ENCODE measurements around the gene MEGF10. TPM values are rescaled to one million over a fixed set of nuclear protein-coding genes. Genes with fewer than 3 reads are reported as not detected.

MEGF10 gene
- polyA plus RNA-seq, 3 donors: not detected

DNA sequence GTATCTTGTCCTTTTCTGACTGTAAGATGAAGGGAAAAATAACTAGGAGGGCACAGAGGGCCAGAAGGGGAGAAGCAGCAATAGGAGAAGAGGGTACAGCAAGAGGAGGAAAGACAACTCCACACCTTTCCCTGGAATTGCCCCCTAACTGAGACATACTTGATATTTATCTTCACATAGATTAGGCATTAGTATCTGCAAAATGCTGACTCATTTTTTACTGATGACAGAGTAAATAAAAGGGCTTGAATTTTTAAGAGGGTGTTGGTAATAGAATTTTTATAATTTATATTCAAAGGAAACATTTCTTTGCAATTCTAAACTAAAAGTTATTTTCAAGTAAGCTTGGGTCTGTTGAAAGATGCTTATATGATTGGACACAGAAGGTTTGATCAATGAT is 140.0 kb downstream of the MEGF10 start:
- intact Hi-C loops (cut with micrococcal nuclease): no loop called here
- no peaks in the 10 kb centered on the region for H3K27me3 Mint-ChIP-seq (ENCODE audit: low read depth in 3 of 3)
- Histone ChIP-seq H2AFZ (ENCODE audit: insufficient read depth, low read depth, low read length, poor library complexity, severe bottlenecking) (no peak overlapping the region), H3K4me2 (replicated peaks; ENCODE audit: extremely low read depth, low read length, poor library complexity, severe bottlenecking) (no peak overlapping the region), H3K9me3 (replicated peaks in 1 of 2; ENCODE audit: control insufficient read depth in 1 of 2, insufficient read depth in 1 of 2, low read length in 2 of 2) (no peaks in the 10 kb centered on the region), H3K79me2 (ENCODE audit: insufficient read depth, low read length) (no peaks in the 10 kb centered on the region), H3K27ac (ENCODE audit: low read depth in 1 of 2, low read length in 2 of 2) (no peak overlapping the region), H3K9ac (ENCODE audit: insufficient read depth, low read length, poor library complexity, severe bottlenecking) (no peak overlapping the region), H3K4me3 (replicated peaks in 1 of 3; ENCODE audit: low read depth in 2 of 3, low read length in 3 of 3) (no peak overlapping the region), H4K20me1 (ENCODE audit: insufficient read depth, low read length) (no peaks in the 10 kb centered on the region), H3K36me3 (replicated peaks in 1 of 2; ENCODE audit: control insufficient read depth in 1 of 2, insufficient read depth in 2 of 2, low read length in 2 of 2) (no peaks in the 10 kb centered on the region), H3K4me1 (ENCODE audit: control insufficient read depth in 1 of 2, insufficient read depth in 2 of 2, low read length in 2 of 2) (no peaks in the 10 kb centered on the region), H3K27me3 (ENCODE audit: control insufficient read depth in 2 of 2, insufficient read depth in 2 of 2, low read length in 2 of 2) (no peaks in the 10 kb centered on the region)
- no peak overlapping the region for H3K27ac Mint-ChIP-seq
- H3K4me1 Mint-ChIP-seq: peaks cover 2% of the 10 kb centered on the region
- TF ChIP-seq, protein P1, sequence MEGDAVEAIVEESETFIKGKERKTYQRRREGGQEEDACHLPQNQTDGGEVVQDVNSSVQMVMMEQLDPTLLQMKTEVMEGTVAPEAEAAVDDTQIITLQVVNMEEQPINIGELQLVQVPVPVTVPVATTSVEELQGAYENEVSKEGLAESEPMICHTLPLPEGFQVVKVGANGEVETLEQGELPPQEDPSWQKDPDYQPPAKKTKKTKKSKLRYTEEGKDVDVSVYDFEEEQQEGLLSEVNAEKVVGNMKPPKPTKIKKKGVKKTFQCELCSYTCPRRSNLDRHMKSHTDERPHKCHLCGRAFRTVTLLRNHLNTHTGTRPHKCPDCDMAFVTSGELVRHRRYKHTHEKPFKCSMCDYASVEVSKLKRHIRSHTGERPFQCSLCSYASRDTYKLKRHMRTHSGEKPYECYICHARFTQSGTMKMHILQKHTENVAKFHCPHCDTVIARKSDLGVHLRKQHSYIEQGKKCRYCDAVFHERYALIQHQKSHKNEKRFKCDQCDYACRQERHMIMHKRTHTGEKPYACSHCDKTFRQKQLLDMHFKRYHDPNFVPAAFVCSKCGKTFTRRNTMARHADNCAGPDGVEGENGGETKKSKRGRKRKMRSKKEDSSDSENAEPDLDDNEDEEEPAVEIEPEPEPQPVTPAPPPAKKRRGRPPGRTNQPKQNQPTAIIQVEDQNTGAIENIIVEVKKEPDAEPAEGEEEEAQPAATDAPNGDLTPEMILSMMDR (IDR thresholded peaks at IDR 0.05): no peak
- H3K4me3 Mint-ChIP-seq: no peak overlapping the region
- H3K36me3 Mint-ChIP-seq: no peaks in the 10 kb centered on the region
- H3K9me3 Mint-ChIP-seq: no peaks in the 10 kb centered on the region
- DNase-seq: no peak

DNA sequence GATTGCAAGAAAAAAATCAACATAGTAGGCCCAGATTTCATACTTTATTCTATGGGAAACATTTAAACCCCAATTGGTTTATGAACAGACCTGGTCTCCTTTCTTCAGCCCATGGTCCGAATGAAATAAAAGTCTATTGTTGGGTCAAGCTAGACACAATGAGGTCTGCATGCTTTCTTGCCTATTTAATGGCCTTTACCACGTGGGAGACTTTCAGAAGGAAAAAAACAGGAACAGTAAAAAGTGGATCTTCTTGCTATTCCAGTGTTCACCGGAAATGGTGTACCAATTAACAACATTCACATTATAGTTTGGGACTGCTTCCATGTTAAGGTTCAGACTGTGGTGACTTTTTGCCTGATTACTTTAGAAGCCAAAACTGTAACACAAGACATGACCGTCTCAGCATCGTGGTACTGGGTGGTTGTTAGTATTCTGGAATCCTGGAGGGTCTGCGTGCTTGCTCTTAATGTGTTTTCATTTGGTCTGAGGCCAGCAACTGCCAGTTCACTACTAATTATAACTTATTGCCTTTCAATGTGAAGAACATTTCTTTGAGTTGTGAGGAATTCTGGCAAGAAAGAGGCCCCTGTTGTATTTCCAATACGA is 141.5 kb downstream of the MEGF10 start:
- Histone ChIP-seq H3K27ac (ENCODE audit: low read depth in 1 of 2, low read length in 2 of 2) (no peak overlapping the region), H2AFZ (ENCODE audit: insufficient read depth, low read depth, low read length, poor library complexity, severe bottlenecking) (no peak overlapping the region), H3K79me2 (ENCODE audit: insufficient read depth, low read length) (no peaks in the 10 kb centered on the region), H3K4me2 (replicated peaks; ENCODE audit: extremely low read depth, low read length, poor library complexity, severe bottlenecking) (no peak overlapping the region), H4K20me1 (ENCODE audit: insufficient read depth, low read length) (no peaks in the 10 kb centered on the region), H3K9me3 (replicated peaks in 1 of 2; ENCODE audit: control insufficient read depth in 1 of 2, insufficient read depth in 1 of 2, low read length in 2 of 2) (no peaks in the 10 kb centered on the region), H3K9ac (ENCODE audit: insufficient read depth, low read length, poor library complexity, severe bottlenecking) (no peak overlapping the region), H3K36me3 (replicated peaks in 1 of 2; ENCODE audit: control insufficient read depth in 1 of 2, insufficient read depth in 2 of 2, low read length in 2 of 2) (no peaks in the 10 kb centered on the region), H3K4me1 (ENCODE audit: control insufficient read depth in 1 of 2, insufficient read depth in 2 of 2, low read length in 2 of 2) (no peaks in the 10 kb centered on the region), H3K4me3 (replicated peaks in 1 of 3; ENCODE audit: low read depth in 2 of 3, low read length in 3 of 3) (no peak overlapping the region), H3K27me3 (ENCODE audit: control insufficient read depth in 2 of 2, insufficient read depth in 2 of 2, low read length in 2 of 2) (no peaks in the 10 kb centered on the region)
- no peak overlapping the region for H3K27ac Mint-ChIP-seq
- no peak for DNase-seq
- H3K4me1 Mint-ChIP-seq: peaks cover 2% of the 10 kb centered on the region
- WGBS (ENCODE audit: insufficient coverage): no CpG with 5 or more reads among the region's 7 CpGs
- no peaks in the 10 kb centered on the region for H3K9me3 Mint-ChIP-seq
- intact Hi-C loops (cut with micrococcal nuclease): no loop called here
- peaks cover 0 to 1% (median 0%) of the 10 kb centered on the region in 3 donors for H3K27me3 Mint-ChIP-seq (ENCODE audit: low read depth in 3 of 3)
- TF ChIP-seq, protein P1 (IDR thresholded peaks at IDR 0.05): no peak
- no peaks in the 10 kb centered on the region for H3K36me3 Mint-ChIP-seq
- no peak overlapping the region for H3K4me3 Mint-ChIP-seq
